ENCODE results near the gene MTG2. TPM values are rescaled to one million over a fixed set of nuclear protein-coding genes. Genes with fewer than 3 reads are reported as not detected.

MTG2 gene
- total RNA-seq, 1 donor from 2014 or later, result 32.9 TPM

DNA sequence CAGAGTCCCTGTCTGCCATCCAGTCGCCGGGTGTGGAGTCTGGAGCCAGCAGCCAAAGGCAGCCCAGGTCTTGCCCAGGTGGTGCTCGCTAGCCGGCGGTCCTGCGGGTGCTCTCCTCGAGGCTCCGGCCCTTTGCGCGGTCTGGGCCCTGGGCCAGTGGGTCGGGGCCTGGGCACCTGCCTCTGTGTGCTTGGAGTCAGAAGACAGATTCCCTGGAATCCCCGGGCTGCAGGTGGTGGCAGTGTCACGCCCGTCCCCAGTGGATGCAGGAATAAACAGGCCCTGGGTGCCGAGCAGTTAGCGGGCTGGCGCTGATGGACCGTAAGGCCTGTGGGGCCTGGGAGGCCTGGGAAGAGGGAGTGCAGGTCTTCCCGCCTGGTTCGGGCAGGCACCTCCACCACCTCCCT, 33.9 kb upstream of the MTG2 start:
- peak overlapping the region; percentile 12 for H3K27ac Mint-ChIP-seq (ENCODE audit: unreplicated experiment)
- no peaks in the 10 kb centered on the region for H3K27me3 Mint-ChIP-seq (ENCODE audit: low read depth)
- no peak overlapping the region for H3K4me3 Mint-ChIP-seq
- TF ChIP-seq, protein P1, sequence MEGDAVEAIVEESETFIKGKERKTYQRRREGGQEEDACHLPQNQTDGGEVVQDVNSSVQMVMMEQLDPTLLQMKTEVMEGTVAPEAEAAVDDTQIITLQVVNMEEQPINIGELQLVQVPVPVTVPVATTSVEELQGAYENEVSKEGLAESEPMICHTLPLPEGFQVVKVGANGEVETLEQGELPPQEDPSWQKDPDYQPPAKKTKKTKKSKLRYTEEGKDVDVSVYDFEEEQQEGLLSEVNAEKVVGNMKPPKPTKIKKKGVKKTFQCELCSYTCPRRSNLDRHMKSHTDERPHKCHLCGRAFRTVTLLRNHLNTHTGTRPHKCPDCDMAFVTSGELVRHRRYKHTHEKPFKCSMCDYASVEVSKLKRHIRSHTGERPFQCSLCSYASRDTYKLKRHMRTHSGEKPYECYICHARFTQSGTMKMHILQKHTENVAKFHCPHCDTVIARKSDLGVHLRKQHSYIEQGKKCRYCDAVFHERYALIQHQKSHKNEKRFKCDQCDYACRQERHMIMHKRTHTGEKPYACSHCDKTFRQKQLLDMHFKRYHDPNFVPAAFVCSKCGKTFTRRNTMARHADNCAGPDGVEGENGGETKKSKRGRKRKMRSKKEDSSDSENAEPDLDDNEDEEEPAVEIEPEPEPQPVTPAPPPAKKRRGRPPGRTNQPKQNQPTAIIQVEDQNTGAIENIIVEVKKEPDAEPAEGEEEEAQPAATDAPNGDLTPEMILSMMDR (conservative IDR thresholded peaks at IDR 0.05), result no peak
- DNase-seq (ENCODE audit: low read depth, low spot score), result no peak
- H3K36me3 Mint-ChIP-seq (ENCODE audit: low read depth), result peaks cover 15% of the 10 kb centered on the region
- H3K9me3 Mint-ChIP-seq, result no peaks in the 10 kb centered on the region
- H3K4me1 Mint-ChIP-seq, result peaks cover 32% of the 10 kb centered on the region

DNA sequence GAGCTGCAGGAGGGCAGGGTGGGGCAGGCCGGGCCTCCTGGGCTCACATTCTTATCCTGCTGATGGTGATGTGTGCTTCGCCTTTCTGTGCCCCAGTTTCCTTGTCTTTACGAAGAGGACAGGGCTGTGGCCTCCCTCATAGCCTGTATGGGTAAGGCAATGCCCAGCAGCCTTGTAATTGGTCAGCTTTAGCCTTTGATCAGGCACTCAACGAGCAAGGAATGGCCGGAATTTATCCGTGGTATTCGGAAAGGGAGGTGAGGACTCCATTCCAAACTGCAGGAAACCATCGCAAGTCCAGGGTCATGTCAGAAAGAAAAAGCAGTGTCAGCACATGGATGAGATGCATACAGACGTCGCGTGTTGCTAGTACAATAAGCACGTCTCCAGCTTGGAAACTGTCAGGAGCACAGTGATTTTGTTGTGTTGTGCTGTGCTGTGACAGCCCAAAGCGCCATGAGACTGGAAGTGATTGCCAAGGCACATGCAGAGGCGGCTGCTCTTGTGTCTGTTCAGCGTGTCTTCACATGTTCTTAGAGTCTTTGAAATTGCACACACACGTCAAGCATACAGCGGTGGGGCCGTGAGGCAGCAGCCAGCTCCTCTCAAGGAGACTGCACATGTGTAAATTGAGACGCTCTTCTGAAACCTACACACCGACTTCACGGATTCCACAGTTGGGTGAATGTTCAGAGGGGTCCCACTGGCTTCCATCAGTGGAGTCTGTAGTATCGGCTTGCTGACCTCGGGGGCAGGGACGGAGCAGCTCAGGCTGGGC, 33.1 kb upstream of the MTG2 start:
- Mint-ChIP-seq H3K36me3 (ENCODE audit: low read depth) (peaks cover 22% of the 10 kb centered on the region), H3K4me3 (peak overlapping the region; percentile 49), H3K9me3 (no peaks in the 10 kb centered on the region), H3K27ac (ENCODE audit: unreplicated experiment) (peak overlapping the region; percentile 12), H3K27me3 (ENCODE audit: low read depth) (no peaks in the 10 kb centered on the region), H3K4me1 (peaks cover 28% of the 10 kb centered on the region)
- TF ChIP-seq, protein P1 (conservative IDR thresholded peaks at IDR 0.05), result no peak
- DNase-seq (ENCODE audit: low read depth, low spot score), result no peak

DNA sequence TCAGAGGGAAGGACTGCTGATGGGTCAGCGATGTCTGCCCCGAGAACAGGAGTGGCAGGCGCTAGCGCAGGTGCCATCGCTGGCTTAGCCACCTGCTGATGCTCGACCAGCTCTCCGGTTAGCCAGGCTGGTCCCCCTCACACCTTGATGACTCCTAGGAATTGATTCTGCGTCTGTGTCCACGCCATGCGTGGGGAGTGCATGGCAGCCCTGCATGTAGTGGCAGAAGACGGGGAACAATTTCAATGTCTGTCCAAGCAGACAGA, 32.6 kb upstream of the MTG2 start:
- no peak overlapping the region for H3K27ac Mint-ChIP-seq (ENCODE audit: unreplicated experiment)
- peaks cover 23% of the 10 kb centered on the region for H3K4me1 Mint-ChIP-seq
- no peak for DNase-seq (ENCODE audit: low read depth, low spot score)
- H3K4me3 Mint-ChIP-seq, result peak overlapping the region; percentile 27
- H3K27me3 Mint-ChIP-seq (ENCODE audit: low read depth), result no peaks in the 10 kb centered on the region
- TF ChIP-seq, protein P1 (conservative IDR thresholded peaks at IDR 0.05), result no peak
- H3K36me3 Mint-ChIP-seq (ENCODE audit: low read depth), result peaks cover 24% of the 10 kb centered on the region
- no peaks in the 10 kb centered on the region for H3K9me3 Mint-ChIP-seq

DNA sequence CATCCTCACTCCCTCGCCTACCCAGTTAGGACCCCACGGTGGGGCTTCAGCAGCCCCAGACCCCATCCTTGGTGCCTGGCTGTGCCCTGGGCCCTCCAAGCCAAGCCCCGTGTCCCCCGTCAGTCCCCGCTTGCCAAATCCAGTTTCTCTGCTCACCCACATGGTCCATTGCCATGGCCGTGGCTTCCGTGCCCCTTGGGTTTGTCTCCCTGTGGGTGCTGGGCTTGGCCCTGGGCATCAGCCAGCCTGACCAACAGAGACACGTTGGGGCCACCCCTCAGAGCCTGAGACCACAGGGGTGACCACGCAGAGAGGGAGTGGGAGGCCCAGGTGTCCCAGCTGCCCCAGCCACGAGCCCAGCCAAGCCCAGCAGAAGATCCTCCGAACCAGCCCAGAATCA, 31.6 kb upstream of the MTG2 start:
- no peak overlapping the region for H3K27ac Mint-ChIP-seq (ENCODE audit: unreplicated experiment)
- H3K4me3 Mint-ChIP-seq, result no peak overlapping the region
- no peaks in the 10 kb centered on the region for H3K27me3 Mint-ChIP-seq (ENCODE audit: low read depth)
- DNase-seq (ENCODE audit: low read depth, low spot score), result no peak
- H3K36me3 Mint-ChIP-seq (ENCODE audit: low read depth), result peaks cover 24% of the 10 kb centered on the region
- TF ChIP-seq, protein P1 (conservative IDR thresholded peaks at IDR 0.05), result no peak
- no peaks in the 10 kb centered on the region for H3K9me3 Mint-ChIP-seq
- H3K4me1 Mint-ChIP-seq, result peaks cover 24% of the 10 kb centered on the region

DNA sequence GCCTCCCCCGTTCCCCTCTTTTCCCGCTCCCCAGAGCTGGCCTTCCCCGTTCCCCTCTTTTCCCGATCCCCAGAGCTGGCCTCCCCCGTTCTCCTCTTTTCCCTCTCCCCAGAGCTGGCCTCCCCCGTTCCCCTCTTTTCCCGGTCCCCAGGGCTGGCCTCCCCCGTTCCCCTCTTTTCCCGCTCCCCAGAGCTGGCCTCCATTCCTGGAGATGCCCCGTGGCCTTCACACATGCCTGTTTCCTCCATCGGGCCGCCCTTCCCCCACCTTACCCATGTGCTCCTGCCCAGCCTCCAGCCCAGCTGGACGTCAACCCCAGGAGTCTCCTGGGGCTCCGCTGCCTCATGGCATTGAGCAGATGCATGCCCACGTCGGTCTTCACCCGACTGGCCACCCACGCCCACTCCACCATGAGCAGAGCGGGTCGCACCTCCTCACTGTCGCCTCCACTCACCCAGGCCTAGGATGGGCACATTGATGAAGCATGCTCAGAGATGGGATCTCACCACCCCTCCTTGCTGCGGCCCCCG, 30.9 kb upstream of the MTG2 start:
- H3K4me3 Mint-ChIP-seq, result no peak overlapping the region
- DNase-seq (ENCODE audit: low read depth, low spot score), result no peak
- H3K27ac Mint-ChIP-seq (ENCODE audit: unreplicated experiment), result no peak overlapping the region
- H3K4me1 Mint-ChIP-seq, result peaks cover 25% of the 10 kb centered on the region
- H3K27me3 Mint-ChIP-seq (ENCODE audit: low read depth), result no peaks in the 10 kb centered on the region
- TF ChIP-seq, protein P1 (conservative IDR thresholded peaks at IDR 0.05), result no peak
- no peaks in the 10 kb centered on the region for H3K9me3 Mint-ChIP-seq
- H3K36me3 Mint-ChIP-seq (ENCODE audit: low read depth), result peaks cover 24% of the 10 kb centered on the region
